ENCODE measurements around the gene ELMO1.
A peak's percentile ranks its signal among the peaks of the same experiment; 100 is the strongest.

The ELMO1 gene

DNA sequence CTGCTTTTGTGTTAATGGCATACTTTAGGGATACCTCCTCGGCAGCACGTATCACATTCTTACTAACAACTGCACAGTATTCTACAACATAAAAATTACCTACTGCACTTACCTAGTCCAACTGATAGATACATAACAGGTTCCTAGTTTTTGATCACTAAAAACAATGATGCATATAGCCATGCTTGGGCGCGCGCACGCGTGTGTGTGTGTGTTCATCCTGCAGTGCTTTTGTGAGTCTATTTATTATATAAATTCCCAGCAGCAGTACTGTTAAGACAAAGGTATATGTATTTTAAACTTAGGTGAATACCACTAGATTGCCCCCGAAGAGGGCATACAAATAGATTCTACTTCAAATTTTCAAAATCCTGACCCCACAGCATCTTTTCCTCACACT, 181.4 kb downstream of the ELMO1 start:
- DNase-seq (ENCODE audit: low spot score): no peak

DNA sequence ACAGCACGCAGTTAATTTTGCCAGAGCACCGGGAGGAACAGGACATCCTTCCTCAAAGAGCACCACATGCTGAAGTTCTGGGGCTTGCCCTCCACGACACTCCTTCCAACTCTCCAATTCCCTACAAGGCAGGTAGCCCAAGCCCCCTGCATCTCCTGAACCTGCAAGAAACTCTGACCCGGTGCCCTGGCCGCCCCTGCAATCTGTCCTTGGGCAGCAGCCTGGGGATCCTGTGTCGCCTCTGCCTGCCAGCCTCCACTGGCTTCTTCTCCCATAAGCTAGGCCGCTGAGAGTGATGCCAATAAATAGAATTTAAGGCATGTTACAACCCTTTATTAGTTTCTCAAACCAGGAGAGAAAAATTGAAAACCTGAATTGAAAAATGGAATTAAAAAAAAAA, 182.8 kb downstream of the ELMO1 start:
- DNase-seq (ENCODE audit: low spot score): no peak

DNA sequence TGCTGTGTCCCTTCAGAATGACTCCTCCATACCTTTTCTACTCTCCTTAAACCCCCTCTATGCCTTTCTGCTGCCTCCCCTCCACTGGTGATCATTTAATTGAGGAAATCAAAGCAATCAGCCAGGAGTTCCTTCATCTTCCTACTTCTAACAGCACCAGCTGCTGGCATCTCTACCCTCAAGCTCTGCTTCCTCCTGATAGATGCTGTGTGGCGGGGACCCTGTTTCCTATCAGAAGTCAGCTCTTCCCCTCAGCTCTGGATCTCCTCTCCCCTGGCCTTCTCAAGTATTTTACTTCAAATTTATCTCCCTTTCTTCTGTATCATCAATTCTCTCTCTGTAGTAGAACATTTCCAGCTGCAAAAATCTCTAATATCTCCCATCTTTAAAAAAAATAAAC, 183.7 kb downstream of the ELMO1 start:
- DNase-seq (ENCODE audit: low spot score): no peak

DNA sequence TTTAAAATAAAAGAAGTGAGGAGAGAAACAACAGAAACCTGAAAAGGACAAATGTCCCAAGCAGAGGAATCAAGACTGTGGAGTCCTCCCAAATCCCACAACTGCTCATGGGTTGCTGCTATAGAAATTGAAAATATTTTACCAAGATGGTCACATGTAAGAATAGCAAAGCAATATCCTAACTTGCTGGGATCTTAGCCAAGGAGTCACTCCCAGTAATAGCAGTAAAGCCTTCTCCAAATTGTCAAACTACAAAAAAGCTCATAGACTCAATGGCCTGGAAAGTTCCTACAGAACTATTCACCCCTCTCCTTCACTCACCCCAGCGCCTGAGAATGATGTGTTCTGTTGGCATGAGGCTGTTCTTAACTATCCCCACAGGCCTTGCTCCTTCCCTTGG, 186.5 kb downstream of the ELMO1 start:
- DNase-seq (ENCODE audit: low spot score): no peak

DNA sequence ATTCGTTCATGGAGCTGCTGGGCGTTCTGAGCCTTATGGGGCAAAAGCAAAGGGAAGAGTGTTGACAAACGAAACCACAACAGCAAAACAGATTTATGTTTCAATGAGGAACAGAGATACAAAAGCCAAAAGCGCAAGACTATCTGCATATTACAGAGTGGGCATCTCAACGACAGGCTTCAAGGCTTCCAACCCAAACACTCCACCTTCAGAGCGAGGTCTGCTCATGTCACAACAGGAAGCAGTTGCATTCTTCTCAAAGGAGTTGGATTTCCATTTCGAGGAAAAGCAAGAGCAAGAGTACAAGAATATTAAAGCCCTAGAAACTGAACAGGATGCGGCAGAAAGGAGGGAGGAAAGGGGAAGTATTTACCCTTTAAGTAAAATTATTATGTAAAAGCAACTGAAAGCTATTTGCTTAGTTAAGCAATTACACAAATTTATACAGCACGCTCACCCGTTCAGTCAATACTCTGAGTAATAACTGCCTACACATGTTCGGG, 189.3 kb downstream of the ELMO1 start:
- no peak for DNase-seq (ENCODE audit: low spot score)

DNA sequence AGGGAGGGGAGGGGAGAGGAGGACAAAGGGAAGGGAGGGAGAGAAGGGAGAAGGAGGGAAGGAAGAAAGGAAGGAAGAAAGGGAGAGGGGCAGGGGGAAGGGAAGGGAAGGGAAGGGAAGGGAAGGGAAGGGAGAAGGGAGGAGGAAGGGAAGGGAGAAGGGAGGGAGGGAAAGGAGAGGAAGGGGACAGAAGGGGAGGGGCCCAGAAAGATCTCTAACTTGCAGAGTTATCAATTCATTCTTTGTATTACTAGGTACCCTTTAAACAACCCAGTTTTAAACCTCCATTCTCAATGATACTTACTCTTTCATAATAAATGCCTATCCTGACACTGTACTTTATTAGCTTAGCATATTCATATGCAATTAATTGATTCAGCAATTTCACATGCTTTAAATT, 192.0 kb downstream of the ELMO1 start:
- no peak for DNase-seq (ENCODE audit: low spot score)

DNA sequence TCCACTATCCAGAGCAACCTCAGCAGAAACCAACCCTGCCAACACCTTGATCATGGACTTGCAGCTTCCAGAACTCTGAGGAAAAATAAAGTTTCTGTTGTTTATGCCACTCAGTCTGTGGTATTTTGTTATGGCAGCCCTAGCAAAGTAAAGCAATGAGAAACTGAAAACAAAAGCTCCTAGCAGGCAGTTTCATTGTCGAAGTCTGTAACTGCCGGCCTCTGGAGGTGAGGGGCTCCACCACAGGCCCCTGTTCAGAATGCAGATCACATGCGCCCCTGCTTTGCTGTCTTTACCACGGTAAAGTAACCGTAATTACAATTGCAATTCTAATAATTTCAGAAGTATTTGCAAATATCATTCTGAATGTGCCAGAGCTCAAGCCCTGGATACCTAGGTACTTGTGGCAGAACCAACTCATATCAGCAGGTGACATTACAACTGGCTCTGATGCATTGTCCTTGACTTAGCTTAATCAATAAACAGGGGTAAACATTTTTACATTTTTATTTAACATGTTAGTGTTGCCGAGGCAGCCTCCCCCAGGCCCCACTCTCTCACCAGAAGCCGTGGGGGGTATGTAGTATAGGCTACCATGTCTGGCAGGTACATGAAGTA, 193.2 kb downstream of the ELMO1 start:
- no peak for DNase-seq (ENCODE audit: low spot score)

DNA sequence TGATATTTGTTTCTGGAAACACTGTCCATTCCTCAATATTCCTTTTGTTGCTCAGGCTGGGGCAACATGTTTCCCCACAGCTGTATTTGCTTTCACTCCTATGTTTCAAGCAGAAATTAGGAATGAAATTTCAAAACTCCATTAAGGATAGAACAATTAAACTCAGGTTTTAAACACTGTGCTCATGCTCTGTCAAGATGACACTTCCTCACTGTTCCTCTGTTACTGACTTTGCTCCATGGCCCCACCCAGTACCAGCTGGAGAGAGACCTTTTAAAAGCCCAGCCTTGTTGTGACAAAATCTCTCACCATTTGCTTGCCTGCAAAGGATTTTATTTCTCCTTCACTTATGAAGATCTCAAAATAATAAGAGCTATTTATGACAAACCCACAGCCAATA, 197.4 kb downstream of the ELMO1 start:
- no peak for DNase-seq (ENCODE audit: low spot score)

DNA sequence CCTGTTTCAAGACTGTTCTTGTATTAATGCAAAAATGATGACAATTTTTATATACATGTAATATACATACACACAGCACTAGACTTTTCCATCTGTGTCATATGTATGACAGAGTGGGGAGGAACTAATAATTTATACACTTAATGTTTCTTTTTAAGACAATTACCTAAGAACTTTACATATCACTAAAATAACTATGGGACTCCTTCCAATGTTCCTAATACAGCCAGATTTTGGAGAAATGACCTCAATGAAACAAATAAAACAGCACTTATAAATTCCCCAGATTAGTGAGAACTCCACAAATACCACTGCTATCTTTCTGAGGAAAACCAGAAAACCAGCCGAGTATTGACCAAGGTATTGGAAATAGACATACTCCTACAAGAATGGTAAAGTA, 199.4 kb downstream of the ELMO1 start:
- no peak for DNase-seq (ENCODE audit: low spot score)

DNA sequence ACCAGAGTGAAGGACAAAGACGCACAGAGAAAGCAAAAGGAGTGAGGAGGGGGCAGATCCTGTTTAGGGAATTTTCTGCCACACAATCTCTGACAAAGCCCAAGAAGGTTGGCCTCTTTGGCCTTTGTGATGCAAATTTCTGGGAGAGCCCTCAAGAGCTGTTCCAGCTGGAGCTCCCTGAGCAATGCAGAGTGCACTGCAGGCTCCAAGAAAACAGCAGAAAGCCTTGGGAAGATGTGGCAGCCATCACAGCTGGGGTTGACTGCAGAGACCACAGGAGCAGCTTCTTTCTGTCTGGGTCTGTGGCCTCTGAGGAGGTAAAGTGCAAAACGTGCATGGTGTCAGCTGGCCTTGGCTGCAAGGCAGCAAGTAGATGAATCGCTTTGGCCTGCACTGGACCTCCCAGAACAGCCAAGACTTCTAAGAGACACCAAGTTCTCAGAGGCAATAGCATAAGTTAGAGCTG, 200.2 kb downstream of the ELMO1 start:
- peak; percentile 64 for DNase-seq (ENCODE audit: low spot score)

DNA sequence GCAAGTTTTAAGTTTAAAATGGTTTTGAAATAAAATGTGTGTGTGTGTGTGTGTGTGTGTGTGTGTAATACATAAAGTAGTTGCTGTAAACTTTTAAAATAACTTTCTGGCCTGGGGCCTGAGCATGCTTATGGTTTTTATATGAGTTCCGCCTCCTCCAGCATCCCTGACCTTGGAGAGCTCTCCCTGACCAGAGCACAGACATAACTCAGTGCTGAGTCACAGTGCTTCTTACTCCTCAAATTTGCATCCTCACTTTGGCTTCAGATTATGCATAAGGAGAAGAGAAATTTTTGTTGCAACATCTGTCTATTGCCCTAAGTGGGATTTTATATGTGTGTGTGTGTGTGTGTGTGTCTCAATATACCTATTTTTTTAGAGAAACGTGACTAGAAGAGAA, 200.8 kb downstream of the ELMO1 start:
- DNase-seq (ENCODE audit: low spot score): peak; percentile 24

DNA sequence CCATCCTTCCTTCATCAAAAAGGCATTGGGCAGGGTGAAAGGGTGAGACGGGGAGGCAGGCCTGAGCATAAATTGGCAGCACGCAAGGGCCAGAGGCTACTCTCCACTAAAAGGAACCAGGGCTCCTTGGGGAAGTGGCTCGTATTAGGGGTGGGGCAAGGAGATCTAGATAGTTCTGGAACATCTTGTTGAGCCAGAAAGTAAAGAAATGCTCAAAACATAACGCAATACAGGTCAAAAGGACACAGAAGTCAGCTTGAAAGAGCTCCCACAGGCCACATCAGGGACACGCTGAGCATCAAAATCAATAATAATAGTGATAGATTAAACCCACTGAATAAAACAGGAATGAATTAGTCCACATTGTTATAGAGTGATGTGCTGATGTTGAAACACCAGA, 203.1 kb downstream of the ELMO1 start:
- no peak for DNase-seq (ENCODE audit: low spot score)

DNA sequence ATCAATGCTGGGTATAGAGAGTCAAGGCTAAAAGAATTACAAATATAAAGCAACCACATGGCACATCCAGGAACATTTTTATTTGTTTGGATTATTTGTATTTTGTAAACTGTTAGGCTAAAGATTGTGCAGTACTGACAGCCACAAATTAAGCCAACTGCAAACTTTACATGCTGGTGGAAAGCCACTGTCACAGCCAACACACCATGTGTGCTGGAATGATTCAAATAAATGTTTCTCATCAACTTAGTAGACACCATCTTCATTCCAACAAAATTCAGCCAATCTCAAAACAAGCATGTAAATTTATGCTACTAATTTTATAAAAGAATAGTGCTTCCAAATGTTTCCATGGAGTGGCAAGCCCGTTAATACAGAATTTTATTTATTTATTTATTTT, 211.8 kb downstream of the ELMO1 start:
- DNase-seq (ENCODE audit: low spot score): no peak

DNA sequence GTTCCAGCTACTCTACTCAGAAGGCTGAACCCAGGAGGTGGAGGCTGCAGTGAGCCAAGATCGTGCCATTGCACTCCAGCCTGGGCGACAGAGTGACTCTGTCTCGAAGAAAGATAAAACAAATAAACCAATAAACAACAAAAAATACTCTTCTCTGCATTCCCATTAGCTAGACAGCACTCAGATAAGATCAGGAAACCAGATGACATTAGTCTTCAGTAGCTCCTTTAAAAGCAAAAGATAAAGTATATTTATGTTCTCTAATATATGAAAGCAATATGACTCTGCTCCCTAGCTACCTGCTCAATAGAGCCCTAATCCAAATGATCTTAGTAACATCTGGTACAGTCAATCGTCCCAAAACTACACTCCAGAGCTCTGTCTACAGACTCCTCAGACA, 212.9 kb downstream of the ELMO1 start:
- no peak for DNase-seq (ENCODE audit: low spot score)

DNA sequence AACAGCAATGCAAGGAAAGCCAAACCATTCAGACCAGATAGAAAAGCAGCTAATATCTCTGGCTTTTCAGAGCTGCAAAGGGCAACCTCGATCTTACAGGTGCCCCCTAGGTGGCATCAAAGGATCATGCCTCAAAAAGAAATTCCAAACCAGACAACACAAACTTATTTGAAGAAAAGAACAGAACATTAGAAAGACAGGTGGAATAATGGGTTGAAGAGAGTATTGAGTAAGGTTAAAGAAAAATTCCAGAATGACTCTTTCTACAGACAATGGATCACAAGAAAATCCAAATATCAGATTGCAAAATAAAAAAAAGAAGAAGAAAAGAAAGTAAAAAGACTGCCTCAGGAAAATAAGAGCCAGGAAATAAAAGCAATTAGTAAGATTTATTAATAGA, 213.7 kb downstream of the ELMO1 start:
- DNase-seq (ENCODE audit: low spot score): peak; percentile 31

DNA sequence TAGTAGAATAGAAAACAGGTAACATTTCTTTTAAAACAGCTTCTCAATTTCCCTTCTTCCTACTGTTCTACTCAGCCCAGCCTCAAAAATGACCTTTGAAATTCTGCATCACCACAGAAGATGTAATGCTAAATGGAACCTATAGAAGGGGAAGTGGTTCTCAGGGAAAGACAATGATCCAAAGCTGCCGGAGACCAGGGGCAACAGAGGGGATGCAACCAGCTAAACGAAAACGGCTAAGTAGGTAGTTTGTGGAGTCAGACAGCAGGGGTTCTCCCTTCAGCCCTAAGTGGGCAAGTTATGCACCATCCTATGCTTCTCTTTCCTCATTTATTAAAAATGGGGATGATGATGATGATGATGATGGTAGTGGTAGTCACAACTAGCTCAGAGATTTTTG, 214.3 kb downstream of the ELMO1 start:
- peak; percentile 35 for DNase-seq (ENCODE audit: low spot score)

DNA sequence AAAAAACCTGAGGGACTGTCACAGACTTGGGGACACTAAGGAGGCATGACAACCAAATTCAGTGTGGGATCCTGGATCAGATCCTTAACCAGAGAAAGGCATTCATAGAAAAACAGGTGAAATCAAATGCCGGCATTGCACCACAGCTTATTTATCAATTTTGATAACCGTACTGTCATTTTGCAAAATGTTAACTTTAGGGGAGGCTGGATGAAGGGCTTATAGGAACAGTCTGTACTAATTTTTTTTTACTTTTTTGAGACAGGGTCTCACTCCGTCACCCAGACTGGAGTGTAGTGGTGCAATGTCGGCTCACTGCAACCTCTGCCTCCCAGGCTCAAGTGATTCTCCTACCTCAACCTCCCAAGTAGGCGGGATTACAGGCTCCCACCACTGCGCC, 217.1 kb downstream of the ELMO1 start:
- DNase-seq (ENCODE audit: low spot score): no peak

DNA sequence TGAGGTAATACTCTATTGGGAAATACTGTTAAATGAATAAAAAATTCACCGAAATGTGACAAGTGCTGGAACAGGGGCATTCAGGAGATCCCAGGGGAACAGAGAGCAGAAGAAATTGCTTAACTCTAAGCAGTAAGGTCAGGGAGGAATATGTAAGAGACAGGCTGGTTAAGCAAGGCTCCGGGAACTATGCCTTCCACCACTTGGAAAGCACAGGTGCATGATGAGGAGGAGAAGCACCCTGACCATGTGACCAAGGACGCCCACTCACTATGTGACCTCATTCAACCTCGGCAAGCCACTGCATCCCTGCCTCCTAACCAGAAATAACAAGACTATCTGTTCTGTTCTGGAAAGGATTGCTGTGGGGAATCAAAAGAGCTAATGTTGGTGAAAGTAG, 218.4 kb downstream of the ELMO1 start:
- peak; percentile 8 for DNase-seq (ENCODE audit: low spot score)

DNA sequence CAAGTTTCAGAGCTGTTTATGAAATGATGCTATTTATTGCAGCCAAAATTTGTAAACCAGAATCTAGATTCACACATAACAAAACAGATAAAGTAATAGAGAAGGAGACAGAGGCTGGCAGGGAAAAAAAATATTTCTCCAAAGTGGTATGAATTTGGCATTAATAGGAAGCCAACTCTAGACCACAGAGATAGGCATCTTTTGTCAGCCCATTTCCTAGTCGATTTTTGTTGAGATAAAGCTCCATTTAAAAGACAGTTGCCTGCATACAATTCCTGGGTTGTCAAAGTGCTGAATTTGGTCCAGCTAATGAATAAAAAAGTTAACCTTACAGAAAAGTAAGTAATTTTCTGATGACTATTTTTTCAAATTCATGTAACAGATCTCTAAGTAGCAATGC, 219.3 kb downstream of the ELMO1 start:
- no peak for DNase-seq (ENCODE audit: low spot score)

DNA sequence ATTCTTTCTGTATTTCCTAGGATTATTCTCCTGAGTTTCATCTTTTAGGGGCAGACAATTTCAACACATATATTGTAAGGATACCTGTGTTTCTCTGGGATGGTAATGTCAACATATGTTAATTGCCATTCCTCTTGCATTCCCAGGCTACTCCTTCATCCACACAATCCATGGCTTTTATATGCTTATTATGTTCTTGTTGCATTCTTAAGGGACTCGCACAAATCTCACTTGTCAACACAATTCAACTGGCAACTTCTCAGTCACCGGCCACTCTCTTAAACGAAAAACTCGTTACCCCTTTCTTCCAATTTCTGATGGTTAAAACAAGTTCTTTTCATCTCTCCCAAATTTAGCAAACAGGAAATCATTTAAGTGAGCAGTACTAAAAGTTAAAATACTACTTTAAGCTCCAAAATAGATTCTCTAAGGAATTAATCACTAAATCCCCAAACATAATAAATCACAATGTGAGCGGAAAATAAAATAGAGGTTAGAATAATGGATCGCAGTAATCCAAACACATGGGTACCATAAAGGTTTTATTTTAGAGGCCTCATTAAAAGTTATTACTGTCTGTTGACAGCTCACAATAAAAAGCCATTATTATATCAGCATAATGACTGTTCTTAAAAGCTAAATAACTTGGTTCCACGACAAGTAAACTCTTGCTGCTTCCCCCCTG, 223.2 kb downstream of the ELMO1 start:
- peak; percentile 10 for DNase-seq (ENCODE audit: low spot score)

DNA sequence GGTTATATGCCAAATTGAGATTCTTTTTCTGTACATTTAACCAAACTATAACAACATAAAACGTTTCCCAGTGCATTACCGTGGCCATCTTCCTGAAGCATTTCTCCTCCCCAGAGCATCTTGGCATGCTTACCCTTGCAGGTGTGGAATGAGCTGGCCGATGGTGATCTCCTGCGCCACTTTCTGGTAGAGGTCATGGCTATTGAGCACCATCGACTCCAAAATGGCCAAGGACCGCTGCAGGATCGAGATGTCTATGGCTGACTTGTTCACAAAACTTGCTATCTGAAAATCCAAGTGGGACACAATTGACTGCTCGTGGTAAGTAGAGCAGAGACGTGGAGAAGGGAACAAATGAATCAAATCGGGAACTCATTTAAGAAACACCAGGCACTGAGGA, 223.9 kb downstream of the ELMO1 start:
- no peak for DNase-seq (ENCODE audit: low spot score)

DNA sequence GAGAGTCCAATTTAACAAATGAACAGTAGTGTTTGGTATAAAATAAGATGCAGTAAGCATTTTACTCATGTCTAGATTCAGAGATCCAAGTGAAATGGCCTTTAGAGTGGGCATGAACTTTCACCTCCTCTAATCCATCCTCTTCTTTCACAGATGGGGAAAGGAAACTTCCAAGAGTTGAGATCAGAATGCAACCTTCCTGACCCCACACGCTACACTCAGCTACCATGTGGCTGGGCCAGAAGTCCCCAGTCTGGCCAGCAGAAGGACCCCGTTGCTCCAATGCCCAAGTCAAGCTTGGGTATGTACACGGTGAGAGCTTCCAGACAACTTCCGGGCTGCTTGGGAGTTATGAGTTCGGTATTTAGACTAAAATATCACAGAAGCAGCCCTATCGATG, 228.0 kb downstream of the ELMO1 start:
- no peak for DNase-seq (ENCODE audit: low spot score)

DNA sequence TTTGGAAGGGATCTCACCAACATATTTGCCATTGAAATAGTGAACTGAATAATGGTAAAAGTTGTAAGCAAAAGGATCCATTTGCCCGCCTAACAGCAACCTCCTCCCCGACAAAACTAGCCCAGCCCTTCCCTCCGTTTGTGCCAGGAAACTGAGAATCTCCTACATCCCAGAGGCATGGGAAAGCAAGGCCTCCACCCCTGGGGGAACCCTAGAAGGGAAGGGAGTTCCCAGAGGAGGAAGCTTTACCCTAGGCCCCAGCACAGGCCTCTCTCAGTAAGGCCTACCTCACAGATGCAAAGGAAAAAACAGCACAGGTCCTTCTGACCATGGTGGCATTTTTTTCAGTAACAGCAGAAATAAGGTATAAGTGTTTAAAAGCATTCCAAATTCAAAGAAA, 229.7 kb downstream of the ELMO1 start:
- DNase-seq (ENCODE audit: low spot score): peak; percentile 28

DNA sequence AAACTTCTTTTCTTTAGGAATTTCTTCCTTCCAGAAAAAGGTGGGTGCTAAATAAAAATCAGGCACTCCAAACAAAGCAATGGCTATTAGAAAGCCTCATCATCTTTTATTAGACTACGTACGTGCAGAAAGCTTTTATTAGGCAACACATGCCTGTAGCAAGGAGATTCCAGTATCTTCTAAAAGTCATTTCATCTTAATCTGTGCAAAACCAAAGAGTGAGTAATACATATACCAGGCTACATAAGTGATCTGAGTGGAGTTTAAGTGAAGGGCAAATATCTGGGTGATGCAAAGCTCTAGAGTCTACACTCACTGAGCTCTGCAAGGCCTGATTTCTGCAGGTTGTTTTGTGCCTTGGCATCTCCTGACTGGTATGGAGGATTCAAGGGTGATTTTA, 231.7 kb downstream of the ELMO1 start:
- no peak for DNase-seq (ENCODE audit: low spot score)

All from iPS-NIHi11 (cell line).